ELF-1 (cell line): ENCODE results near the gene OTOG.

Source experiments
- DNase-seq: peaks from one replicate; pipeline ENCODE4 v3.0.0-alpha.2; 2016; ENCODE audit warnings: low read depth, low spot score

Gene OTOG

GRCh38 chr11:17581732-17582053 is 34.6 kb downstream of the OTOG start:
- no peak for DNase-seq

- DNase-seq, result no peak
Measured at GRCh38 chr11:17585911-17586695, 39.0 kb downstream of the OTOG start.

DNA sequence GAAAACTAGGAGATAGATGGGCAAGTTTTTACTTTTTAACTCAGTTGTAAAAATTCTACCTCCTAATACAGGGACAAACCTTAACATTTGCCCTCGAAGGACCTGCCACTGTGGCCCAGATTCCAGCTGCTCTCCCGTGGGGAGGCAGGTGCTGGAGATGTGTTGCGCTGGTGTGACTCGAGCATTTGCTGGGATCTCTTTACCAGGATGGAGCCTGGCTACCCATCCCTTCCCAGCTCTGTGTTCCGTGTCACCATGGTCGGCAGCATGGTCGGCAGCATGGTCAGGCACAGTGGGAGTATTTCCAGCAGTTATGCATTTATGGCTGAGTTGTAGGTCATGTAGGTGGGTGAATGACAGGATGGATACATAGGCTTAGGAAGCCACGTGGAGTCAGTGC is 41.1 kb downstream of the OTOG start:
- DNase-seq, result no peak

DNA sequence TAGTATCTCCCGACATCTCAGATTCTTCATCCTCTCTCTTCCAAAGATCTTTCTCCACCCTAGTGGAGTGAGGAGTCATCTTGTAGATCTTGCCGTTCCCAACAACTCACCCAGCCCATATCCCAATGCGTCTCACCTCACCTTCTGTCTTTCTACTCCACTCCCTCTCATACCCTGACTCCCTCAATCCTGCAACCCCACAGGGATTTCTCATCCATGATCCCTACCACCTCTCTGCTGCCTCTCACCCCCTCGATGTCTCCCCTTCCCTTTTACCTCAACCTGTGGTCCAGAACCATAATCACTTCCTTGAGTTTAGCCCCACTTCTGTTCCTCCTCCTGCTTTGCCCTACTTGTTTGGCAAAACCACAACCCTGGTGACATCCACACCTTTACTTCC is 41.7 kb downstream of the OTOG start:
- DNase-seq, result no peak

DNA sequence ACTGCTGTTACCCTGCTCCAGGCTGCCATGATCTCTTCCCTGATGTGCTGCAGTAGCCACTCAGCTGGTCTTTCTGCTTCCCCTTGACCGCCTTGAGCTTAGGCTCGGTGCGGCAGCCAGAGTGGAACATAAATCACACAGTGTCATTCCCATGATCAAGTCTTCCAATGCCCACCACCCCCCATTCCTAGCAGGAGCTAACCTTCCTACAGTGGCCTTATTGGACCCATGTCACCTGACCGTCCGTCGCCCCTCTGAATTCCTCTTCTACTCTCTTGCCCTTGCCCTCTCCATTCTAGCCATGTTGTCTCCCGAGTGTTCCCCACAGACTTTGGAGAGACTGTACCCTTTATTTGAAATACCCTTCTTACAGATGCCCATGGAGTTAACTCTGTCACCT is 43.4 kb downstream of the OTOG start:
- no peak for DNase-seq

DNA sequence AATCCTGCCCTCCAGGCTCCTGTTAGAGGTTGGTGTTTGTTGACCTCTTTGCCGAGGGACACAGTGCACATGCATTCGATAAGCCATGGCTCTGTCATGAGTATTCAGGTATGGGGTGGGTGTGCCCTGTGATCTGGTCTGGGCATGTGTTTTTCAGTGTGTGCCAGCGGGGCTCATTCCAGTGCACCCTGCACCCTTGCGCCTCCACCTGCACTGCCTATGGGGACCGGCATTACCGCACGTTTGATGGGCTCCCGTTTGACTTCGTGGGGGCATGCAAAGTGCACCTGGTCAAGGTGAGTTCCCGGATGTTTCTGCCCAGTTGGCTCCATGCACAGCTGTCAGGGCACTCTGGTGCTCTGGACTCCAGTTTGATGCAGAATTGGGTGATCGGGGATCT is 44.2 kb downstream of the OTOG start:
- DNase-seq, result no peak

DNA sequence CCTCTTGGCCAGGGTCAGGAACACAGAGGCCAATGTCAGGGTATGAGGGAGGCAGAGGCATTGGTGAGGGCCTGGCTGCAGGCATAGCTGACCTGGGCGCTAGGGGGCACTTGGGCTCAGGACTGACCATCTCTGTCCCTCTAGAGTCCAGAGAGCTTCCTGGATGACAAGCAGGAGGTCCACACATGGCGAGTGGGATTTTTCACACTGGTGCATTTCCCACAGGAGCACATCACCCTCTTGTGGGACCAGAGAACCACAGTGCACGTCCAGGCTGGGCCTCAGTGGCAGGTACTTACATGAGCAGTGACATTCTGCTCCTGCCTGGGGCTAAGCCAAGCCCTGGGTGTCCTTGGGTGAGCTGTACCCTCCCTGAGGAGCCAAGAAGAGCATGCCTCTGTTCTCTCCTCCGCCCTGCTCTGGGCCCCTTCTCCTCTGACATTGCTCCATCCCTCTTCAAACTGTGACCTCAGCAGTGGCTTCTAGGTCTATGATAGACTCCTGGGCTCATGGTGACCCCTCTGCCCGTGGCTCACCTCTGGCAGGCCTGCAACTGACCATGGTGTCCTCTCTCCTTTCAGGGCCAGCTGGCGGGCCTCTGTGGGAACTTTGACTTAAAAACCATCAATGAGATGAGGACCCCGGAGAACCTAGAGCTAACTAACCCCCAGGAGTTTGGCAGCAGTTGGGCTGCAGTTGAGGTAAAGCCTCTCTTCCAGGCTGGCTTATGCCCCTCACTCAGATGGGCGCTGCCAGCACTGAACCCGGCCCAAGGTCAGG is 46.6 kb downstream of the OTOG start:
- DNase-seq, result no peak

DNA sequence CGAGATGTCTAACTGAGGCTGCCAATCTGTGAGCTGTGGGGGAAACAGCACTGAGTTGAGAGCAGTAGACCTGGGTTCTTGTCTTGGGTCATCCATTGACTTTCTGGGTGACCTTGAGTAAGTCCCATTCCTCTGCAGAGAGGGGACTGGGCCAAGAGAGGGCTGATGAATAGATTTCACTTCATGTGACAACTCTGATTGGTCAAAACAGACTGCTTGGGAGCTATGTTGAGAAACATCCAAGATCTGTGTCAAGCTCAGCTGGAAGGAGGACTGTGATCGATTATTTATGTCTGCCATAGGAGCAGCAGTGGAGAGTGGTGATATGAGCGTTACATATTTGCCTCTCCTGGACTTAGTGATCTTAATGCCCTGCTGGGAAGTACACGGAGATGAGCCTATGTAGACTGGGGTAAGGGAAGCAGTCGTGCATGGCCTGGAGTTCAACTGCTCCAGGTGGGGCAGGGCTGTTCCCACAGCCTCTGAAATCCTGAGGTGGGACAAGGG is 47.7 kb downstream of the OTOG start:
- no peak for DNase-seq

DNA sequence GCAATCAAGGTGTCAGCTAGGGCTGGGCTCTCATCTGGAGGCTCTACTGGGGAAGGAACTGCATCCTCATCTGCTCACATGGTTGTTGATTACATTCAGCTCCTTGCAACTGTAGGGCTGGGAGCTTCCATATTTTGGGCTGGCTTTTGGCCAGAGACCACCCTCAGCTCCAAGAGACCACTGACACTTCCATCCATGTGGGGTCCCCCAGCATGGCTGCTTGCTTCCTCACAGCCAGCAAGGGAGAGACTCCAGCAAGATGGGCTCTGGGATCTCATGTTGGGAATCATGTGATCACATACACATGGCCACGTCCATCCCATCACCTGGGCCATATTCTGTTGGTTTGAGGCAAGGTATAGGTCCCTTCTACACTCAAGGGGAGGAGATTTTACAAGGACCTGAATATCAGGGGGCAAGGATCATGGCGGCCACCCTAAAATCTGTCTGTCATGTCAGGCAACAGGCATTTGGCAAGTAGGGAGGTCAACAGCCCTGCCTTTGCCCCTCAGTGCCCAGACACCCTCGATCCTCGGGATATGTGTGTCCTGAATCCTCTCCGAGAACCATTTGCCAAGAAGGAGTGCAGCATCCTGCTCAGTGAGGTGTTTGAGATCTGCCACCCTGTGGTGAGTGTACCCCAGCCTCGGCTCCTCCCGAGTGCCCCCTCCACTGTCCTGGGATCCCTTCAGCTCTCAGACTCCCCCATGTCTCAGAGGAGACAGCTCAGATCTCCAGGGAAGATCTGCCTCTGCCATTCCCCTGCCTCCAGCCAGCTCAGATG is 48.7 kb downstream of the OTOG start:
- no peak for DNase-seq

DNA sequence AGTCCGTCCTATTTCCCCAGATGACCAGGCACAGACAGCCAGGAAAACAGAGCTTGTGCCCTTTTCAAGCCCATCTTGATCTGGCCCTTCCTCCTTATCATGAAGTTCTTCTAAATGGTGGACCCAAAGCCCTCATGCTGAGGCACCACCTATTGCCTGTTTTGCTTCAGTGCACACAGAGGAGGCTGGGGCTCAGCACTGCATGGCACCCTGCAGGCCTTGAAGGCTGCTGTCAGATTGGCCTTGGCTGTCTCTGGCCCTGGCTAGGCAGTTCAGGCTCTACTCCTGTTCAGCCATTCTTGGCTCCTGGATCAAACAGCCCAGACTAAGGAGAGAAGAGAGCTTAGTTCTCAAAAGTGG is 49.2 kb downstream of the OTOG start:
- no peak for DNase-seq

DNA sequence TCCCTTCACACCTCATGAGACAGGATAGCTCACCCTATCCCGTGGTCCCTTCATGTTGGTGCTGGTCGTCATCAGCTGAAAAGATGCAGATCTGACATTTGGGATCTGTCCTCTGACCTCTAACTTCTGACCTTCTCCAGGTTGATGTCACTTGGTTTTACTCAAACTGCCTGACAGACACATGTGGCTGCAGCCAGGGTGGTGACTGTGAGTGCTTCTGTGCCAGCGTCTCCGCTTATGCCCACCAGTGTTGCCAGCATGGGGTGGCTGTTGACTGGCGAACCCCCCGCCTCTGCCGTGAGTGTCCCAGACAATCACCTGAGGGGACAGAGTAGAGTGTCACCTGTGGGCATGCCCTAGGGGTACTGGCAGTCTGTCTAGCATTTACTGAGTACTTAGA is 49.7 kb downstream of the OTOG start:
- DNase-seq, result no peak

DNA sequence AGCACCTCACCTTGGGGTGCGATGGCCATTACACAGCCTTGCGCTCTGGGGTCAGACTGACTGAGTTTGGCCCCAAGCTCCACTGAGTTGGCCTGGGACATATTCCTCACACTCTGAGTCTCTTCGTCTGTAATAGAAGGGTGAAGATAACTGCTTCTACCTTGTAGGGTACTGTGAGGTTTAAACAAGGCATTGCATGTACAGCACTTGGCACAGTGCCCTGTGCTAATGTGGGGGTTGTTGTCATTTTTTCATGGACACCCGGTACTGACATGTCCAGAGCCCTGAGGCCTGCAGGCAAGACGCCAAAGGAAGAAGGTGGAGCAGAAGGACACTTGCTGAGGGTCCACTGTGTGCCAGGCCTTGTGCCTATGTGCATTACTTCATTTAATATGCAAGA is 50.7 kb downstream of the OTOG start:
- DNase-seq, result no peak

- DNase-seq, result peak; percentile 81
Measured at GRCh38 chr11:17598700-17599459, 51.8 kb downstream of the OTOG start.

- DNase-seq, result no peak
Measured at GRCh38 chr11:17599460-17599925, 52.4 kb downstream of the OTOG start.

DNA sequence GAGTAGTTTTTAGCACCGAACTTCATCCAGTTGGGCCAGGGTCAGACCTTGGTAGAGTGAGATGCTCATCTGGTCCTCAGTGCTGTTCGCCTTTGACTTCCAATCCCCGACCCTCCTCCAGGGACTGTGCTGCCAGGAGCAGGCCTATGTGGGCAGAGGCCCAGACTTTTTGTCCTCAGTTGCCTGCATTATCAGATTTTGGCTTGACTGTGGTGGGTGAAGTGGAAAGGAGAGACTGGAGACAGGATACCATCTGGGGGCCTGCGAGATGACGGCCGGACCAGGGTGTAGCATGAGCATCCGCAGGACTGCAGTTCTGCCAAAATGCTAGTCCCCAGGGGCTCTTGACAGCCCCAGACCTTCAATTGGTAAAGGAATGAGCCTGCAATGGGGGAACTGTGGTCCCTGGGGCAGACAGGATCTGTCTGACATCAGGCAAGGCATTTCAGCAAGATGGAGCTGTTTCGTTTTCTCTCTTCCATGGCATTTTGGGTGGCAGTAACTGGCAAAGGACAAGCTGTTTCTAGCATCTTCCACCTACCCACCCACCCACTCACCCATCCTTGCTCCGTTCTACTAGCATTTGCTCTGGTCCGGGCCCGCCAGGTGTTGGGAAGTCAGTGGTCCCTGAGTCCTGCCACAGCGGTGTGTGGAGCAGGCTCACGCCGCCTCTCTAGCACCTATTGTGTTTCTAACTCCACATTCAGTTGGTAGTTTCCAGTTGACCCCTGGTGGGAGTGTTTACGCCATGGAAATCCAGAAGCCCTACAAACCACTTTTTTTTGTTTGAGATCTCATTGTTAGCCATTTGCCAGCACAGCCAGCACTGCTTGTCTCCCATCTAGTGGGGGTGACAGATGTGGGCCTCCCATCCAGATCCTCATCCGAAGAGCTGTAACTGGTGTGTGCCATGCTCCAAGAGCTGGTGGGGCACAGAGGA is 53.5 kb downstream of the OTOG start:
- DNase-seq, result no peak

GRCh38 chr11:17601256-17601671 is 54.2 kb downstream of the OTOG start:
- no peak for DNase-seq

GRCh38 chr11:17601676-17602075 is 54.6 kb downstream of the OTOG start:
- DNase-seq, result no peak

GRCh38 chr11:17602105-17603001 is 55.3 kb downstream of the OTOG start:
- no peak for DNase-seq

- no peak for DNase-seq
Measured at GRCh38 chr11:17603056-17603825, 56.2 kb downstream of the OTOG start.
